ENCODE data around the gene RPP40.

DNA sequence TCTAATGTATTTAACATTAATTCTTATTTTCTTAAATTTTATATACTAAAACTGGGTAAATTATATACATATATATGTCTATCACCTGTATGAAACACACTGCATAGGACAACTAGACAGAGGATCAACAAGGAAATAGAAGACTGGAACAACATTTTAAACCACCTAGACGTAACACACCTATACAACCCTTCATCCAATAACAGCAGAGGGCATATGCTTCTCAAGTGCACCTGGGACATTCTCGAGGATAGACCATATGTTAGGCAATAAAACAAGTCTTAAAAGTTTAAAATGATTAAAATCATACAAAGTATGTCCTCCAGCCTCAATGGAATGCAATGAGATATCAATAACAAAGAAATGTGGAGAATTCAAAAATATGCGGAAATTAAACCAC, 45.2 kb downstream of the RPP40 start:
- TF ChIP-seq EZH2 (IDR thresholded peaks at IDR 0.05): no peak
- TF ChIP-seq, protein P1, sequence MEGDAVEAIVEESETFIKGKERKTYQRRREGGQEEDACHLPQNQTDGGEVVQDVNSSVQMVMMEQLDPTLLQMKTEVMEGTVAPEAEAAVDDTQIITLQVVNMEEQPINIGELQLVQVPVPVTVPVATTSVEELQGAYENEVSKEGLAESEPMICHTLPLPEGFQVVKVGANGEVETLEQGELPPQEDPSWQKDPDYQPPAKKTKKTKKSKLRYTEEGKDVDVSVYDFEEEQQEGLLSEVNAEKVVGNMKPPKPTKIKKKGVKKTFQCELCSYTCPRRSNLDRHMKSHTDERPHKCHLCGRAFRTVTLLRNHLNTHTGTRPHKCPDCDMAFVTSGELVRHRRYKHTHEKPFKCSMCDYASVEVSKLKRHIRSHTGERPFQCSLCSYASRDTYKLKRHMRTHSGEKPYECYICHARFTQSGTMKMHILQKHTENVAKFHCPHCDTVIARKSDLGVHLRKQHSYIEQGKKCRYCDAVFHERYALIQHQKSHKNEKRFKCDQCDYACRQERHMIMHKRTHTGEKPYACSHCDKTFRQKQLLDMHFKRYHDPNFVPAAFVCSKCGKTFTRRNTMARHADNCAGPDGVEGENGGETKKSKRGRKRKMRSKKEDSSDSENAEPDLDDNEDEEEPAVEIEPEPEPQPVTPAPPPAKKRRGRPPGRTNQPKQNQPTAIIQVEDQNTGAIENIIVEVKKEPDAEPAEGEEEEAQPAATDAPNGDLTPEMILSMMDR (IDR thresholded peaks at IDR 0.05): no peak
- no peak for TF ChIP-seq EZH2phosphoT487 (IDR thresholded peaks at IDR 0.05)

Measured in neural progenitor cell (in vitro differentiated cells).